GM21723 (cell line): ENCODE data around the gene HOXC6.
"Not testable (repeated sequence)": the region's sequence is repeated elsewhere in the genome, so short reads cannot be mapped to it uniquely, and the experiment has no call there.

Source experiments
- ATAC-seq: cut with Tn5 transposase; IDR thresholded peaks from one replicate; pipeline ENCODE4 v1.9.1; 2021; ENCODE audit warnings: mild to moderate bottlenecking, moderate library complexity; ENCODE audit not compliant: unreplicated experiment

The HOXC6 gene

DNA sequence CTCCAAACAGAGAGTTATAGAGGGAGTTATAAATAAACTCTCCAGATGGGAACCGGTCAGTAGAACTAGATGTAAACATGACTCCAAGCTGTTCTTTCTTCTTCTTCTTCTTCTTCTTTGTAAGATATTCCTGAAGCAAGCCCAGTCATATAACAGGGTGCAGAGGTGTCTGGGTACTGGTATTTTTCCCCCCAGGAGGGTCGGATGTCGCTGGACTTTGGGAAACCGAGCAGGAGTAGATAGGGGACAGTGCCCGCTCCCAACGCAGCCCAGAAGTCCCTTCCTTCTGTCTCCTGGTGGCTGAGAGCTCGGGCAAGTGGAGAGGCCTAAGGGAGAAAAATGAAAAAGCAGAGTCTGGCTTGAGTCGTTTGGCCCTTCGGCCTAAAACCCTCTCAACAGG lies 50.9 kb downstream of the HOXC6 start:
- not testable (repeated sequence) for ATAC-seq
